ENCODE data around the gene CUL4B. TPM values are rescaled to one million over a fixed set of nuclear protein-coding genes. Genes with fewer than 3 reads are reported as not detected.

Gene CUL4B
- total and polyA plus RNA-seq, 10 of the 15 experiments (the other 5 are each of a cell fraction or from before 2014, with no cell fraction given): 11.0 to 37.3 (median 24.4) TPM

GRCh38 chrX:120564925-120565324, 4.2 kb upstream of the CUL4B start:
- no peak for FAIRE-seq
- in situ Hi-C loops (cut with MboI): no loop called here
- H2AFZ ChIP-seq (ENCODE audit: control insufficient read depth, low read depth, low read length): no peak overlapping the region
- peaks cover 9% of the 10 kb centered on the region for H3K79me2 ChIP-seq (ENCODE audit: control insufficient read depth, insufficient read depth, low read length)
- no peak overlapping the region for H3K4me2 ChIP-seq (ENCODE audit: control insufficient read depth, insufficient read depth)
- CTCF ChIA-PET: no interaction called here
- intact Hi-C loops (cut with micrococcal nuclease; ENCODE audit: unreplicated experiment): no loop called here
- no peaks in the 10 kb centered on the region for H3K4me1 ChIP-seq (ENCODE audit: control insufficient read depth, insufficient read depth, low read length)
- H3K27me3 ChIP-seq (replicated peaks in 1 of 2; ENCODE audit: control insufficient read depth in 2 of 2, insufficient read depth in 2 of 2, low read length in 1 of 2): no peaks in the 10 kb centered on the region
- WGBS (ENCODE audit: insufficient coverage, insufficient replicate concordance, low lambda C conversion rate, missing lambda C conversion rate): 0% methylated on average over 1 of the region's 1 CpG
- no peaks in the 10 kb centered on the region for H3K9me3 ChIP-seq (replicated peaks; ENCODE audit: control insufficient read depth, insufficient read depth, low read length)
- SMC1A ChIA-PET (ENCODE audit: uncharacterized antibody, unreplicated experiment): no interaction called here
- RAD21 ChIA-PET (ENCODE audit: unreplicated experiment): no interaction called here
- no peak for ATAC-seq
- no peak overlapping the region for H3K4me3 ChIP-seq
- no peaks in the 10 kb centered on the region for H4K20me1 ChIP-seq (ENCODE audit: control insufficient read depth, insufficient read depth)
- POLR2A ChIA-PET: interaction anchor here (2.2 kb wide), 1 partner anchor 39 kb away, joined by 5 read pairs; the partner anchor contains the start of gene MCTS1
- no peak overlapping the region for H3K9ac ChIP-seq (ENCODE audit: control insufficient read depth, insufficient read depth, low read length)
- H3K27ac ChIP-seq (ENCODE audit: control insufficient read depth, insufficient read depth): no peak overlapping the region
- BruUV-seq (replicated peaks): no TSS peak
- peak; percentile 49; the same call in 1 of the 2 replicates for TF ChIP-seq SPI1 (IDR thresholded peaks at IDR 0.05; ENCODE audit: borderline replicate concordance, insufficient read depth, low read depth, low read length)
- no peak for TF ChIP-seq KDM1A (IDR thresholded peaks at IDR 0.05; ENCODE audit: borderline replicate concordance)
- TF ChIP-seq SREBF1 (IDR thresholded peaks at IDR 0.05; ENCODE audit: low read length): no peak
- no peaks in the 10 kb centered on the region for H3K36me3 ChIP-seq (ENCODE audit: control insufficient read depth in 2 of 2, insufficient read depth in 2 of 2, low read length in 1 of 2)
- no peak for DNase-seq (ENCODE audit: low read depth, low spot score)

GRCh38 chrX:120562569-120562926, 1.8 kb upstream of the CUL4B start:
- RAD21 ChIA-PET (ENCODE audit: unreplicated experiment): interaction anchor here (2.1 kb wide), 1 partner anchor 186 kb away, joined by 7 read pairs; no protein-coding TSS in a partner anchor
- DNase-seq (ENCODE audit: low read depth, low spot score) (no peak), FAIRE-seq (no peak), ATAC-seq (no peak)
- Histone ChIP-seq H2AFZ (ENCODE audit: control insufficient read depth, low read depth, low read length) (no peak overlapping the region), H3K4me3 (no peak overlapping the region), H3K79me2 (ENCODE audit: control insufficient read depth, insufficient read depth, low read length) (peaks cover 32% of the 10 kb centered on the region), H3K36me3 (ENCODE audit: control insufficient read depth in 2 of 2, insufficient read depth in 2 of 2, low read length in 1 of 2) (no peaks in the 10 kb centered on the region), H3K4me2 (ENCODE audit: control insufficient read depth, insufficient read depth) (peak overlapping the region; percentile 1; the same call in 1 of the 2 replicates), H3K27ac (ENCODE audit: control insufficient read depth, insufficient read depth) (no peak overlapping the region), H3K9me3 (replicated peaks; ENCODE audit: control insufficient read depth, insufficient read depth, low read length) (no peaks in the 10 kb centered on the region), H3K9ac (ENCODE audit: control insufficient read depth, insufficient read depth, low read length) (no peak overlapping the region), H4K20me1 (ENCODE audit: control insufficient read depth, insufficient read depth) (no peaks in the 10 kb centered on the region), H3K4me1 (ENCODE audit: control insufficient read depth, insufficient read depth, low read length) (no peaks in the 10 kb centered on the region), H3K27me3 (replicated peaks in 1 of 2; ENCODE audit: control insufficient read depth in 2 of 2, insufficient read depth in 2 of 2, low read length in 1 of 2) (no peaks in the 10 kb centered on the region)
- no TSS peak for BruUV-seq (replicated peaks)
- WGBS (ENCODE audit: insufficient coverage, insufficient replicate concordance, low lambda C conversion rate, missing lambda C conversion rate): 68% methylated on average over 2 of the region's 2 CpGs
- SMC1A ChIA-PET (ENCODE audit: uncharacterized antibody, unreplicated experiment): interaction anchor here (1.6 to 2.7 kb wide), 3 partner anchors 41 to 191 kb away, joined by 4 to 21 read pairs (median 10); partner anchors contain the start of gene MCTS1
- CTCF ChIA-PET: no interaction called here
- POLR2A ChIA-PET: interaction anchor here (2.2 kb wide), 2 partner anchors 41 kb away, joined by 5 to 20 read pairs; partner anchors contain the start of gene MCTS1
- intact Hi-C loops (cut with micrococcal nuclease; ENCODE audit: unreplicated experiment): no loop called here
- in situ Hi-C loops (cut with MboI): no loop called here
- no peak for TF ChIP-seq CHD1 (IDR thresholded peaks at IDR 0.05; ENCODE audit: low read depth, low read length)
- no peak for TF ChIP-seq ATF2 (IDR thresholded peaks at IDR 0.05; ENCODE audit: low read length)
- no peak for TF ChIP-seq GABPA (IDR thresholded peaks at IDR 0.05; ENCODE audit: low read depth)
- no peak for TF ChIP-seq IKZF2 (IDR thresholded peaks at IDR 0.05)
- no peak for TF ChIP-seq SUPT20H (IDR thresholded peaks at IDR 0.05; ENCODE audit: borderline replicate concordance, control insufficient read depth, low read depth, low read length)
- no peak for TF ChIP-seq CHD2 (IDR thresholded peaks at IDR 0.05; ENCODE audit: borderline replicate concordance, low read depth, low read length)
- no peak for TF ChIP-seq BRCA1 (IDR thresholded peaks at IDR 0.05; ENCODE audit: low read depth, low read length)
- TF ChIP-seq ZSCAN29 (IDR thresholded peaks at IDR 0.05): no peak
- TF ChIP-seq HDAC6 (IDR thresholded peaks at IDR 0.05; ENCODE audit: unreplicated experiment): no peak
- TF ChIP-seq ZZZ3 (IDR thresholded peaks at IDR 0.05; ENCODE audit: control insufficient read depth, insufficient read length, low read depth): no peak
- no peak for TF ChIP-seq NFXL1 (IDR thresholded peaks at IDR 0.05; ENCODE audit: borderline replicate concordance)
- TF ChIP-seq, protein P1, sequence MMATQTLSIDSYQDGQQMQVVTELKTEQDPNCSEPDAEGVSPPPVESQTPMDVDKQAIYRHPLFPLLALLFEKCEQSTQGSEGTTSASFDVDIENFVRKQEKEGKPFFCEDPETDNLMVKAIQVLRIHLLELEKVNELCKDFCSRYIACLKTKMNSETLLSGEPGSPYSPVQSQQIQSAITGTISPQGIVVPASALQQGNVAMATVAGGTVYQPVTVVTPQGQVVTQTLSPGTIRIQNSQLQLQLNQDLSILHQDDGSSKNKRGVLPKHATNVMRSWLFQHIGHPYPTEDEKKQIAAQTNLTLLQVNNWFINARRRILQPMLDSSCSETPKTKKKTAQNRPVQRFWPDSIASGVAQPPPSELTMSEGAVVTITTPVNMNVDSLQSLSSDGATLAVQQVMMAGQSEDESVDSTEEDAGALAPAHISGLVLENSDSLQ (IDR thresholded peaks at IDR 0.05): no peak

All from GM12878 (cell line).